Stimulated activated CD4-positive, alpha-beta T cell treated with anti-CD3 and anti-CD28 coated beads, Interleukin-15, amount 100 ng/mL, for 48 hours (primary cell): ENCODE data around the gene ING4.

Experiments used
- DNase-seq, 2 donors: peaks; one replicate each; pipeline ENCODE4 v3.0.0-alpha.2; 2020; ENCODE audit warnings: low read depth in 2 of 2

The ING4 gene

GRCh38 chr12:6607751-6608591 is 54.9 kb downstream of the ING4 start:
- peak in 1 of 2 donors; percentile 55 for DNase-seq

- no peak for DNase-seq
Measured at GRCh38 chr12:6606331-6607131, 56.4 kb downstream of the ING4 start.

- no peak for DNase-seq
Measured at GRCh38 chr12:6605421-6606330, 57.2 kb downstream of the ING4 start.

- no peak for DNase-seq
Measured at GRCh38 chr12:6604259-6605029, 58.5 kb downstream of the ING4 start.

- DNase-seq = no peak
Measured at GRCh38 chr12:6603095-6603567, 59.8 kb downstream of the ING4 start.

- DNase-seq = no peak
Measured at GRCh38 chr12:6602526-6602925, 60.4 kb downstream of the ING4 start.
